ENCODE measurements around the gene PISD.

Gene PISD

DNA sequence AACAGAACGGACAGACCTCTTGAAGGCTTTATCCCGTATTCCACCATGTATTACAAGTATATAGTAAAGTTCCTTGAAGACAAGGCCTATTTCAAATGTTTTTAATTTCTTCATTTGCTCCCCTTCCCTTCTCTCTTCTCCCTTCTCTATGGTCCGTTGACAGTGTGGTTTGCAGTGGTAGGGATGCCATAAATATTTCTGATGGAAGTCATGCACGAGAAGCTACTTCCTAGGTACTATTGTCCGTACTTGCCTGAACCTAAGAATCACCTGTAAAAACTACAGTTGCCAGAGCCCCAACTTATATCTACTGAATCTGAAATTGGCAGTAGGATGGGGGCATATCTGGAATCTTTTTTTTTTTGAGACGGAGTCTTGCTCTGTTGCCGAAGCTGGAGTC, 2.8 kb downstream of the PISD start:
- H3K27ac ChIP-seq (replicated peaks), result no peak overlapping the region
- no peak overlapping the region for H3K4me3 ChIP-seq (replicated peaks; ENCODE audit: insufficient read depth, low read length)
- no peak for DNase-seq (ENCODE audit: low read depth in 1 of 2, low spot score in 1 of 2)
- TF ChIP-seq GABPA (IDR thresholded peaks at IDR 0.05; ENCODE audit: low read depth), result no peak
- TF ChIP-seq POLR2AphosphoS5 (IDR thresholded peaks at IDR 0.05; ENCODE audit: low read depth), result no peak
- TF ChIP-seq, protein P1, sequence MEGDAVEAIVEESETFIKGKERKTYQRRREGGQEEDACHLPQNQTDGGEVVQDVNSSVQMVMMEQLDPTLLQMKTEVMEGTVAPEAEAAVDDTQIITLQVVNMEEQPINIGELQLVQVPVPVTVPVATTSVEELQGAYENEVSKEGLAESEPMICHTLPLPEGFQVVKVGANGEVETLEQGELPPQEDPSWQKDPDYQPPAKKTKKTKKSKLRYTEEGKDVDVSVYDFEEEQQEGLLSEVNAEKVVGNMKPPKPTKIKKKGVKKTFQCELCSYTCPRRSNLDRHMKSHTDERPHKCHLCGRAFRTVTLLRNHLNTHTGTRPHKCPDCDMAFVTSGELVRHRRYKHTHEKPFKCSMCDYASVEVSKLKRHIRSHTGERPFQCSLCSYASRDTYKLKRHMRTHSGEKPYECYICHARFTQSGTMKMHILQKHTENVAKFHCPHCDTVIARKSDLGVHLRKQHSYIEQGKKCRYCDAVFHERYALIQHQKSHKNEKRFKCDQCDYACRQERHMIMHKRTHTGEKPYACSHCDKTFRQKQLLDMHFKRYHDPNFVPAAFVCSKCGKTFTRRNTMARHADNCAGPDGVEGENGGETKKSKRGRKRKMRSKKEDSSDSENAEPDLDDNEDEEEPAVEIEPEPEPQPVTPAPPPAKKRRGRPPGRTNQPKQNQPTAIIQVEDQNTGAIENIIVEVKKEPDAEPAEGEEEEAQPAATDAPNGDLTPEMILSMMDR (IDR thresholded peaks at IDR 0.05; ENCODE audit: insufficient read depth, low read length), result no peak
- TF ChIP-seq, protein P2, sequence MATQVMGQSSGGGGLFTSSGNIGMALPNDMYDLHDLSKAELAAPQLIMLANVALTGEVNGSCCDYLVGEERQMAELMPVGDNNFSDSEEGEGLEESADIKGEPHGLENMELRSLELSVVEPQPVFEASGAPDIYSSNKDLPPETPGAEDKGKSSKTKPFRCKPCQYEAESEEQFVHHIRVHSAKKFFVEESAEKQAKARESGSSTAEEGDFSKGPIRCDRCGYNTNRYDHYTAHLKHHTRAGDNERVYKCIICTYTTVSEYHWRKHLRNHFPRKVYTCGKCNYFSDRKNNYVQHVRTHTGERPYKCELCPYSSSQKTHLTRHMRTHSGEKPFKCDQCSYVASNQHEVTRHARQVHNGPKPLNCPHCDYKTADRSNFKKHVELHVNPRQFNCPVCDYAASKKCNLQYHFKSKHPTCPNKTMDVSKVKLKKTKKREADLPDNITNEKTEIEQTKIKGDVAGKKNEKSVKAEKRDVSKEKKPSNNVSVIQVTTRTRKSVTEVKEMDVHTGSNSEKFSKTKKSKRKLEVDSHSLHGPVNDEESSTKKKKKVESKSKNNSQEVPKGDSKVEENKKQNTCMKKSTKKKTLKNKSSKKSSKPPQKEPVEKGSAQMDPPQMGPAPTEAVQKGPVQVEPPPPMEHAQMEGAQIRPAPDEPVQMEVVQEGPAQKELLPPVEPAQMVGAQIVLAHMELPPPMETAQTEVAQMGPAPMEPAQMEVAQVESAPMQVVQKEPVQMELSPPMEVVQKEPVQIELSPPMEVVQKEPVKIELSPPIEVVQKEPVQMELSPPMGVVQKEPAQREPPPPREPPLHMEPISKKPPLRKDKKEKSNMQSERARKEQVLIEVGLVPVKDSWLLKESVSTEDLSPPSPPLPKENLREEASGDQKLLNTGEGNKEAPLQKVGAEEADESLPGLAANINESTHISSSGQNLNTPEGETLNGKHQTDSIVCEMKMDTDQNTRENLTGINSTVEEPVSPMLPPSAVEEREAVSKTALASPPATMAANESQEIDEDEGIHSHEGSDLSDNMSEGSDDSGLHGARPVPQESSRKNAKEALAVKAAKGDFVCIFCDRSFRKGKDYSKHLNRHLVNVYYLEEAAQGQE (IDR thresholded peaks at IDR 0.05; ENCODE audit: insufficient replicate concordance, low read depth), result no peak
- no peak for TF ChIP-seq SPI1 (IDR thresholded peaks at IDR 0.05; ENCODE audit: borderline replicate concordance, low read depth)
- no peaks in the 10 kb centered on the region for H3K27me3 ChIP-seq (ENCODE audit: insufficient read depth, poor library complexity, severe bottlenecking)

GRCh38 chr22:31654408-31654807, 7.6 kb downstream of the PISD start:
- TF ChIP-seq, protein P2 (IDR thresholded peaks at IDR 0.05; ENCODE audit: insufficient replicate concordance, low read depth), result no peak
- TF ChIP-seq SPI1 (IDR thresholded peaks at IDR 0.05; ENCODE audit: borderline replicate concordance, low read depth), result peak; percentile 51; the same call in 1 of the 2 replicates
- no peak for DNase-seq (ENCODE audit: low read depth in 1 of 2, low spot score in 1 of 2)
- no peak overlapping the region for H3K4me3 ChIP-seq (replicated peaks; ENCODE audit: insufficient read depth, low read length)
- no peaks in the 10 kb centered on the region for H3K27me3 ChIP-seq (ENCODE audit: insufficient read depth, poor library complexity, severe bottlenecking)
- H3K27ac ChIP-seq (replicated peaks), result no peak overlapping the region

DNA sequence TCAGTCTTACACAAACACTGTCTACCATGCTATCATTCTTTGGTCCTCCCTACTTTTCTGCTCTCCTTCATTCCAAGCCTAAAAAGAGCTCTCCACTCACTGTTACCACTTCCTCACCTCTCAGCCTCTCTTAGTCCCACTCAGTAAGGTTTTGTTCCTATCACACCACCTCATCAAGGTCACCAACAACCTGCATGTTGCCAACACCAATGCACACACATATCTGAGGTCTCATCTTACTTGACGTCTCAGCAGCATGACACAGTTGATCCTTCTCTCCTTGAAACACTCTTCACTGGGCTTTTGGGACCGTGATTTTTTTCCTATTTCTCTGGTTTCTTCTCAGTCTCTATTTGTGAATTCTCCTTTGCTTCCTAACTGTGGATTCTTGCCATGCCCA, 8.1 kb downstream of the PISD start:
- no peak for DNase-seq (ENCODE audit: low read depth in 1 of 2, low spot score in 1 of 2)
- no peak for TF ChIP-seq SPI1 (IDR thresholded peaks at IDR 0.05; ENCODE audit: borderline replicate concordance, low read depth)
- no peak overlapping the region for H3K4me3 ChIP-seq (replicated peaks; ENCODE audit: insufficient read depth, low read length)
- no peak overlapping the region for H3K27ac ChIP-seq (replicated peaks)
- H3K27me3 ChIP-seq (ENCODE audit: insufficient read depth, poor library complexity, severe bottlenecking), result no peaks in the 10 kb centered on the region

- H3K4me3 ChIP-seq (replicated peaks; ENCODE audit: insufficient read depth, low read length), result no peak overlapping the region
- H3K27ac ChIP-seq (replicated peaks), result no peak overlapping the region
- TF ChIP-seq POLR2AphosphoS5 (IDR thresholded peaks at IDR 0.05; ENCODE audit: low read depth) (no peak), GABPA (IDR thresholded peaks at IDR 0.05; ENCODE audit: low read depth) (no peak), SPI1 (IDR thresholded peaks at IDR 0.05; ENCODE audit: borderline replicate concordance, low read depth) (no peak)
- TF ChIP-seq, protein P2 (IDR thresholded peaks at IDR 0.05; ENCODE audit: insufficient replicate concordance, low read depth), result no peak
- TF ChIP-seq, protein P1 (IDR thresholded peaks at IDR 0.05; ENCODE audit: insufficient read depth, low read length), result no peak
- H3K27me3 ChIP-seq (ENCODE audit: insufficient read depth, poor library complexity, severe bottlenecking), result no peaks in the 10 kb centered on the region
- no peak for DNase-seq (ENCODE audit: low read depth in 1 of 2, low spot score in 1 of 2)
Measured at GRCh38 chr22:31652911-31653684, 8.9 kb downstream of the PISD start.

Data from HL-60 (cell line).